SK-N-MC (cell line): ENCODE results near the gene AGR2.

Source experiments
- DNase-seq: peaks from one replicate; pipeline ENCODE4 v3.0.0-alpha.2; 2011; ENCODE audit warnings: low read depth, low spot score
- H3K27ac ChIP-seq: fragments of 200-600 bp; sonication (generic); 2 replicates; pipeline ENCODE4 v1.5.1; 2016; ENCODE audit warnings: mixed run types
- H3K36me3 ChIP-seq: fragments of 200-600 bp; sonication (generic); 2 replicates; pipeline ENCODE4 v1.6.1; 2017; ENCODE audit warnings: antibody characterized with exemption, low read length, mixed read lengths; ENCODE audit not compliant: insufficient read depth
- H3K4me3 ChIP-seq: fragments of 200-600 bp; sonication (generic); 2 replicates; pipeline ENCODE4 v1.5.1; 2016
- H3K9ac ChIP-seq: fragments of 200-600 bp; sonication (generic); 2 replicates; pipeline ENCODE4 v1.8.0; 2017; ENCODE audit warnings: mixed run types, mixed read lengths; ENCODE audit not compliant: insufficient read length
- H3K9me3 ChIP-seq: fragments of 200-600 bp; sonication (generic); 2 replicates; pipeline ENCODE4 v1.6.1; 2017; ENCODE audit warnings: low read depth, mild to moderate bottlenecking, antibody characterized with exemption, low read length, moderate library complexity, mixed read lengths
- EZH2 ChIP-seq: fragments of 200-600 bp; sonication (generic); IDR thresholded peaks from one replicate; pipeline ENCODE4 v1.6.1; 2017; ENCODE audit warnings: antibody characterized with exemption
- FOXP2 ChIP-seq: optimal IDR thresholded peaks from 2 replicates; pipeline ENCODE3; 2011; ENCODE audit warnings: mild to moderate bottlenecking, moderate library complexity; ENCODE audit not compliant: insufficient read depth; ENCODE audit errors: extremely low read length, control extremely low read depth
- POLR2AphosphoS5 ChIP-seq: IDR thresholded peaks from 2 replicates; pipeline ENCODE4 v1.6.1; 2012; ENCODE audit warnings: mild to moderate bottlenecking, low read depth, low read length, borderline replicate concordance

The AGR2 gene

DNA sequence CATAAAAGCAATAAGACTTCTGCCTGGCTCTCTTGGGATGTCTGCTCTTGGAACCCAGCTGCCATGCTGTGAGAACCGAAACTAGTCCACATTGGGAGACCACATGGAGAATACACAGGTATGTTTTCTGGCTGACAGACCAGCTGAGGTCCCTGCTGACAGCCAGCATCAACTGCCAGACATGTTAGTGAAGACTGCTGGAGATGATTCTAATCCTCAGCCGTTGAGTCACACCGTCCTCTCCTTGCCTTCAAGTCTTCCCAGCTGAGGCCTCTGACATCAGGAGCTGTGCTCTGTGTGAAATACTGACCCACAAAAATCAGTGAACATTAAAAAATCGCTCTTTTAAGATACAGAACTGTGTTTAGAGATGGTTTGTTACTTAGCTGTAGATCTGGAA lies 36.9 kb upstream of the AGR2 start:
- Histone ChIP-seq H3K9me3 (no peaks in the 10 kb centered on the region), H3K36me3 (no peaks in the 10 kb centered on the region), H3K9ac (no peak overlapping the region), H3K27ac (no peak overlapping the region), H3K4me3 (no peak overlapping the region)
- TF ChIP-seq POLR2AphosphoS5 (no peak), EZH2 (no peak), FOXP2 (no peak)
- DNase-seq: no peak

GRCh38 chr7:16840094-16840493 lies 35.3 kb upstream of the AGR2 start:
- H3K27ac ChIP-seq: no peak overlapping the region
- H3K9me3 ChIP-seq: no peaks in the 10 kb centered on the region
- no peak for DNase-seq
- H3K4me3 ChIP-seq: no peak overlapping the region
- H3K9ac ChIP-seq: no peak overlapping the region
- TF ChIP-seq POLR2AphosphoS5: no peak
- no peak for TF ChIP-seq FOXP2
- TF ChIP-seq EZH2: no peak
- no peaks in the 10 kb centered on the region for H3K36me3 ChIP-seq

DNA sequence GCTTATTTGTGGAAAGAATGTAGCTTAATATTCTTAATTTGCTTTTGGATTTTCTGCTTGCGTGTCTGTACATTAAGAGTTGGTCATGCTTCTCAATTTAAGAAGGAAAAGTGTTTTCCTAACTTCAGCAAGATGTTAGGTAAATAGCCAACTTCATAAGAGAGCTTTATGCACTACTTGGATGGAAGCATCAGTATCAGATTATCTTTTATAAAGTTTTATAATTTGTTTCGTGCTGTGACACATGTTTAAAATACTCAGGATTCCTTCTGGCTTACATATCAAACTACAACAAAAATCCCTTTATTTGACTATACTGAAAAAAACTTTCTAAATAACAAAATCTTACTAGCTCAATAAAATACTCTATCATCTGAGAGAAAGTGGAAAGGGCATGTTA lies 34.8 kb upstream of the AGR2 start:
- Histone ChIP-seq H3K27ac (no peak overlapping the region), H3K4me3 (no peak overlapping the region), H3K9me3 (no peaks in the 10 kb centered on the region), H3K36me3 (no peaks in the 10 kb centered on the region), H3K9ac (no peak overlapping the region)
- no peak for TF ChIP-seq FOXP2
- no peak for TF ChIP-seq EZH2
- no peak for TF ChIP-seq POLR2AphosphoS5
- DNase-seq: no peak

GRCh38 chr7:16838891-16839290 lies 34.1 kb upstream of the AGR2 start:
- TF ChIP-seq POLR2AphosphoS5 (no peak), EZH2 (no peak), FOXP2 (no peak)
- H3K9me3 ChIP-seq: no peaks in the 10 kb centered on the region
- H3K27ac ChIP-seq: no peak overlapping the region
- H3K9ac ChIP-seq: no peak overlapping the region
- no peak overlapping the region for H3K4me3 ChIP-seq
- no peak for DNase-seq
- no peaks in the 10 kb centered on the region for H3K36me3 ChIP-seq

DNA sequence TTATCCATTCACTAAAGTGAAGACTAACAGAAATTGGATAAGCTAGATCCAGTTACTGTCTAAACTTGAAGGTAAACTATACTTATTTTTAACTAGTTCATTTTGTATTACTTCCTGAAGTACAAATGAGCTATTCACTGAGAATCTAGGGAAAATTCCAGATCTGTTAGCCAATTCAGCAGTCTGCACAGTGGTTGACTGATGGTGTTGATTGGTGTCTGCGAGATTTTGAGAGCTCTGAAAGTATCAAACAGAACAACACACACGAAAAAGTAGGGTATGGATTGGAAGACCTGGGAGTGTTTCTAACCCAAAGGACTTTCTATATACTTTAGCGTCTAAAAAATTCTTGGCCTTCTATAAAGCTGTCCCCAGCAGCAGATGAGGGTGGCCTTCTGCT lies 33.6 kb upstream of the AGR2 start:
- Histone ChIP-seq H3K9me3 (no peaks in the 10 kb centered on the region), H3K36me3 (no peaks in the 10 kb centered on the region), H3K4me3 (no peak overlapping the region), H3K27ac (no peak overlapping the region), H3K9ac (no peak overlapping the region)
- TF ChIP-seq EZH2 (no peak), POLR2AphosphoS5 (no peak), FOXP2 (no peak)
- DNase-seq: no peak

DNA sequence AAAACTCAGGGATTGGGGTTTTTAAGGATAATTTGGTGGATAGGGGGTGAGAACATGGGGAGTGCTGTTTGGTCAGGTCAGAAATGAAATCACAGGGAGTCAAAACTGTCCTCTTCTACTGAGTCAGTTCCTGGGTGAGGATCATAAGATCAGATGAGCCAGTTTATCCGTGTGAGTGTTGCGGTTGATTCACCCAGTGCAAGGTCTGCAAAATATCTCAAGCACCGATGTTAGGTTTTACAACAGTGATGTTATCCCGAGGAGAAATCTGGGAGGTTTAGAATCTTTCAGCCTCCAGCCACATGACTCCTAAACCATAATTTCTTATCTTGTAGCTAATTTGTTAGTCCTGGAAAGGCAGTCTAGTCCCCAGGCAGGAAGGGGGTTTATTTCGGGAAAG lies 31.7 kb upstream of the AGR2 start:
- Histone ChIP-seq H3K27ac (no peak overlapping the region), H3K9me3 (no peaks in the 10 kb centered on the region), H3K4me3 (no peak overlapping the region), H3K9ac (no peak overlapping the region), H3K36me3 (no peaks in the 10 kb centered on the region)
- TF ChIP-seq FOXP2 (no peak), EZH2 (no peak), POLR2AphosphoS5 (no peak)
- no peak for DNase-seq

DNA sequence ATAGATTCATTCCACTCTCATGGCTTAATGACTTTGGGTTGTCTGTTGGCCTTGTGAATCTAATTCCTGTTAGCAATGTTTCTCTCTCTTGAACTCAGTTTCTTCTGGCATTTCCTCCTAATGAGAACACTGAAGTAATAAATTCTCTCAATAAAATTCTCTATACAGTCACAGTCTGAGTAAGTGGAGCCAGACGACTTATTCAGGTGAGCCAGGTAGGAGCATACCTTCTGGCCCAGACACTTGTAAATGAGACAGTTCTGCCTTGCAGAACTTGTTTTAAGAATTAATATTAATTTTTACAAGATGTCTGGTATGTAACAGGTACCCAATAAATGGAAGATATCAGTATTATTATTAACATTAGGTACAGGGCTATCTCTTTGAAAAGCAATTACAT lies 28.6 kb upstream of the AGR2 start:
- DNase-seq: no peak
- no peak overlapping the region for H3K9ac ChIP-seq
- H3K27ac ChIP-seq: no peak overlapping the region
- H3K4me3 ChIP-seq: no peak overlapping the region
- TF ChIP-seq FOXP2 (no peak), POLR2AphosphoS5 (no peak), EZH2 (no peak)
- no peaks in the 10 kb centered on the region for H3K36me3 ChIP-seq
- H3K9me3 ChIP-seq: no peaks in the 10 kb centered on the region

GRCh38 chr7:16826060-16826459 lies 21.3 kb upstream of the AGR2 start:
- no peak for TF ChIP-seq POLR2AphosphoS5
- TF ChIP-seq FOXP2: no peak
- TF ChIP-seq EZH2: no peak

GRCh38 chr7:16822029-16822428 lies 17.2 kb upstream of the AGR2 start:
- no peak for TF ChIP-seq FOXP2
- no peak for TF ChIP-seq POLR2AphosphoS5
- TF ChIP-seq EZH2: no peak
- DNase-seq: no peak
- H3K36me3 ChIP-seq: no peaks in the 10 kb centered on the region
- no peak overlapping the region for H3K4me3 ChIP-seq
- H3K27ac ChIP-seq: no peak overlapping the region
- H3K9ac ChIP-seq: no peak overlapping the region
- H3K9me3 ChIP-seq: no peaks in the 10 kb centered on the region

More at GRCh38 chr7:16826060-16826459, 21.3 kb upstream of the AGR2 start:
- H3K9me3 ChIP-seq: no peaks in the 10 kb centered on the region
- no peak overlapping the region for H3K4me3 ChIP-seq
- no peak overlapping the region for H3K9ac ChIP-seq
- no peaks in the 10 kb centered on the region for H3K36me3 ChIP-seq
- H3K27ac ChIP-seq: no peak overlapping the region
- DNase-seq: no peak

GRCh38 chr7:16818732-16819131 lies 13.9 kb upstream of the AGR2 start:
- no peak overlapping the region for H3K4me3 ChIP-seq
- no peak overlapping the region for H3K9ac ChIP-seq
- H3K36me3 ChIP-seq: no peaks in the 10 kb centered on the region
- no peaks in the 10 kb centered on the region for H3K9me3 ChIP-seq
- H3K27ac ChIP-seq: no peak overlapping the region
- TF ChIP-seq EZH2 (no peak), POLR2AphosphoS5 (no peak), FOXP2 (no peak)
- no peak for DNase-seq
